NCI-H345 treated with DMSO at 0.1 percent for 48 hours (cell line): ENCODE results near the gene SNX11.

Experiments used
- DNase-seq: peaks from one replicate; lab custom pipeline; 2025; ENCODE audit not compliant: unreplicated experiment; lab: John Stamatoyannopoulos, UW

SNX11 gene

GRCh38 chr17:48160177-48161081 lies 52.9 kb downstream of the SNX11 start:
- peak; percentile 91 for DNase-seq

- DNase-seq: no peak
Measured at GRCh38 chr17:48161127-48161905, 53.8 kb downstream of the SNX11 start.

- DNase-seq: no peak
Measured at GRCh38 chr17:48162306-48162934, 54.9 kb downstream of the SNX11 start.

- DNase-seq: no peak
Measured at GRCh38 chr17:48162946-48163506, 55.5 kb downstream of the SNX11 start.

GRCh38 chr17:48163809-48164208 lies 56.2 kb downstream of the SNX11 start:
- DNase-seq: no peak

GRCh38 chr17:48169926-48170325 lies 62.4 kb downstream of the SNX11 start:
- DNase-seq: no peak
